PC-9 (cell line): ENCODE results near the gene NCSTN. TPM values are rescaled to one million over a fixed set of nuclear protein-coding genes. Genes with fewer than 3 reads are reported as not detected.
A peak's percentile ranks its signal among the peaks of the same experiment; 100 is the strongest.
"Not testable (repeated sequence)": the region's sequence is repeated elsewhere in the genome, so short reads cannot be mapped to it uniquely, and the experiment has no call there.

Source experiments
- BruUV-seq: library from RNA; stranded (reverse); fragments of 400-500 nt; replicated peaks from 2 replicates; lab custom pipeline; 2021; lab: Mats Ljungman, UMichigan
- CTCF ChIA-PET: fragments of 300-600 bp; sonication (Branson Sonifier 250); formaldehyde crosslinking; loops from one replicate; lab custom pipeline; 2022; ENCODE audit warnings: antibody characterized with exemption; lab: Charles Lee
- POLR2A ChIA-PET: fragments of 300-600 bp; sonication (Branson Sonifier 250); formaldehyde crosslinking; loops from one replicate; lab custom pipeline; 2022; ENCODE audit warnings: antibody characterized with exemption; ENCODE audit not compliant: unreplicated experiment; lab: Charles Lee
- DNase-seq, 2 experiments: peaks; one replicate each; pipeline versions ENCODE4 v3.0.0 to v3.0.0-alpha.2; 2015 to 2022; ENCODE audit warnings: mixed read lengths in 1 of 2
- H2AFZ ChIP-seq: fragments of 200-600 bp; sonication (generic); 2 replicates; pipeline ENCODE4 v1.8.1; 2017; ENCODE audit warnings: antibody characterized with exemption
- H3F3A ChIP-seq: fragments of 200-600 bp; sonication (generic); 2 replicates; pipeline ENCODE4 v1.8.1; 2017; ENCODE audit warnings: antibody characterized with exemption, mild to moderate bottlenecking, low read depth; ENCODE audit not compliant: insufficient read depth
- H3K27ac ChIP-seq: fragments of 200-600 bp; sonication (generic); 2 replicates; pipeline ENCODE4 v1.6.1; 2016; ENCODE audit warnings: mixed run types
- H3K27me3 ChIP-seq: fragments of 200-600 bp; sonication (generic); 2 replicates; pipeline ENCODE4 v1.6.1; 2016; ENCODE audit warnings: low read depth, mixed run types; ENCODE audit not compliant: insufficient read depth
- H3K36me3 ChIP-seq: fragments of 200-600 bp; sonication (generic); 2 replicates; pipeline ENCODE4 v1.6.1; 2016; ENCODE audit warnings: low read depth, mixed run types
- H3K4me1 ChIP-seq: fragments of 200-600 bp; sonication (generic); replicated peaks from 2 replicates; pipeline ENCODE4 v1.6.1; 2016; ENCODE audit warnings: mixed run types; ENCODE audit not compliant: insufficient read depth
- H3K4me2 ChIP-seq: fragments of 200-600 bp; sonication (generic); 2 replicates; pipeline ENCODE4 v1.6.1; 2017; ENCODE audit warnings: mixed run types
- H3K4me3 ChIP-seq: fragments of 200-600 bp; sonication (generic); 2 replicates; pipeline ENCODE4 v1.6.1; 2016; ENCODE audit warnings: mixed run types
- H3K79me2 ChIP-seq: fragments of 200-600 bp; sonication (generic); 2 replicates; pipeline ENCODE4 v1.6.1; 2017; ENCODE audit warnings: low read depth, mixed run types
- H3K9me2 ChIP-seq: fragments of 200-600 bp; sonication (generic); 2 replicates; pipeline ENCODE4 v1.8.1; 2017; ENCODE audit warnings: mild to moderate bottlenecking; ENCODE audit not compliant: insufficient read depth
- H3K9me3 ChIP-seq: fragments of 200-600 bp; sonication (generic); 2 replicates; pipeline ENCODE4 v1.8.1; 2016; ENCODE audit warnings: low read depth; ENCODE audit not compliant: insufficient read depth
- H4K20me1 ChIP-seq: fragments of 200-600 bp; sonication (generic); 2 replicates; pipeline ENCODE4 v1.8.1; 2017; ENCODE audit not compliant: insufficient read depth
- CTCF ChIP-seq: fragments of 200-600 bp; sonication (generic); conservative IDR thresholded peaks from 2 replicates; pipeline ENCODE4 v1.6.1; 2017; ENCODE audit warnings: mixed run types, antibody characterized with exemption, mild to moderate bottlenecking, moderate library complexity
- EZH2 ChIP-seq: fragments of 200-600 bp; sonication (generic); IDR thresholded peaks from 2 replicates; pipeline ENCODE4 v1.8.0; 2017; ENCODE audit warnings: antibody characterized with exemption, low read depth
- intact Hi-C: fragments of 100-400 bp; cut with micrococcal nuclease; formaldehyde crosslinking; loops from one replicate; pipeline ENCODE4 v1.10.0; 2022; ENCODE audit not compliant: unreplicated experiment
- total RNA-seq: library from RNA; stranded (reverse); gene quantifications from 2 replicates; pipeline ENCODE4 v1.2.3, GENCODE V29; 2021

Gene NCSTN
- total RNA-seq, 1 experiment from 2014 or later: 55.8 TPM

- POLR2A ChIA-PET: no interaction called here
- peak; percentile 18 to 33 for DNase-seq
- intact Hi-C loops: loop anchor here (1.0 to 10.0 kb wide), 4 partner anchors 40 to 581 kb away; no protein-coding TSS in a partner anchor
Observed at GRCh38 chr1:160375788-160376524, 32.8 kb downstream of the NCSTN start.

GRCh38 chr1:160376525-160377131 is 33.4 kb downstream of the NCSTN start:
- H3K9me2 ChIP-seq: no peaks in the 10 kb centered on the region
- no TSS peak for BruUV-seq
- no peaks in the 10 kb centered on the region for H3K79me2 ChIP-seq
- intact Hi-C loops: loop anchor here (1.0 to 10.0 kb wide), 4 partner anchors 40 to 582 kb away; no protein-coding TSS in a partner anchor
- H4K20me1 ChIP-seq: no peaks in the 10 kb centered on the region
- H3K4me1 ChIP-seq: peaks cover 10% of the 10 kb centered on the region
- H3K4me2 ChIP-seq: peak overlapping the region; percentile 12; the same call in 1 of the 2 replicates
- no peaks in the 10 kb centered on the region for H3K27me3 ChIP-seq
- H3K9me3 ChIP-seq: no peaks in the 10 kb centered on the region
- CTCF ChIA-PET: interaction anchor here (0.6 to 1.9 kb wide), 9 partner anchors 22 to 484 kb away, joined by 3 to 11 read pairs (median 5); no protein-coding TSS in a partner anchor
- DNase-seq: peak; percentile 20 to 60
- no peak overlapping the region for H3K27ac ChIP-seq
- no peak overlapping the region for H3K4me3 ChIP-seq
- peaks cover 4% of the 10 kb centered on the region; the same call in 1 of the 2 replicates for H3F3A ChIP-seq
- H2AFZ ChIP-seq: no peak overlapping the region
- POLR2A ChIA-PET: interaction anchor here (0.6 kb wide), 1 partner anchor 70 kb away, joined by 3 read pairs; no protein-coding TSS in a partner anchor
- TF ChIP-seq CTCF: peak; percentile 87
- no peak for TF ChIP-seq EZH2
- no peaks in the 10 kb centered on the region for H3K36me3 ChIP-seq

More at GRCh38 chr1:160375788-160376524, 32.8 kb downstream of the NCSTN start:
- Histone ChIP-seq H3K4me1 (peaks cover 10% of the 10 kb centered on the region), H3K27me3 (no peaks in the 10 kb centered on the region), H3K9me3 (no peaks in the 10 kb centered on the region), H3K4me3 (no peak overlapping the region), H2AFZ (0 out of 2 replicates have a peak overlapping the region, but pooled peaks have one; percentile 33), H4K20me1 (no peaks in the 10 kb centered on the region), H3K27ac (no peak overlapping the region), H3K4me2 (peak overlapping the region; percentile 12), H3K36me3 (no peaks in the 10 kb centered on the region), H3K79me2 (no peaks in the 10 kb centered on the region), H3K9me2 (no peaks in the 10 kb centered on the region), H3F3A (peaks cover 4% of the 10 kb centered on the region; the same call in 1 of the 2 replicates)
- CTCF ChIA-PET: interaction anchor here (0.6 to 1.9 kb wide), 9 partner anchors 11 to 483 kb away, joined by 3 to 11 read pairs (median 5); no protein-coding TSS in a partner anchor
- no peak for TF ChIP-seq CTCF
- no peak for TF ChIP-seq EZH2
- BruUV-seq: no TSS peak

GRCh38 chr1:160377585-160378206 is 34.5 kb downstream of the NCSTN start:
- Histone ChIP-seq H3K4me3 (no peak overlapping the region), H3K36me3 (no peaks in the 10 kb centered on the region), H2AFZ (no peak overlapping the region), H3K27me3 (no peaks in the 10 kb centered on the region), H3F3A (peaks cover 4% of the 10 kb centered on the region; the same call in 1 of the 2 replicates), H3K4me1 (peaks cover 10% of the 10 kb centered on the region), H3K79me2 (no peaks in the 10 kb centered on the region), H3K4me2 (no peak overlapping the region), H3K9me2 (no peaks in the 10 kb centered on the region), H3K27ac (no peak overlapping the region), H4K20me1 (no peaks in the 10 kb centered on the region), H3K9me3 (no peaks in the 10 kb centered on the region)
- POLR2A ChIA-PET: no interaction called here
- CTCF ChIA-PET: interaction anchor here (1.0 to 1.9 kb wide), 3 partner anchors 23 to 331 kb away, joined by 3 to 11 read pairs (median 3); no protein-coding TSS in a partner anchor
- no TSS peak for BruUV-seq
- TF ChIP-seq EZH2: no peak
- TF ChIP-seq CTCF: no peak
- intact Hi-C loops: loop anchor here (10.0 kb wide), 1 partner anchor 583 kb away; no protein-coding TSS in a partner anchor
- DNase-seq: no peak

GRCh38 chr1:160384812-160385211 is 41.6 kb downstream of the NCSTN start:
- POLR2A ChIA-PET, H3K79me2 ChIP-seq, DNase-seq, intact Hi-C loops, H3K9me2 ChIP-seq, H3K36me3 ChIP-seq, H3K4me1 ChIP-seq, H3K4me2 ChIP-seq, H4K20me1 ChIP-seq, H3K4me3 ChIP-seq, H3F3A ChIP-seq, BruUV-seq, H2AFZ ChIP-seq, H3K9me3 ChIP-seq, CTCF ChIA-PET, H3K27ac ChIP-seq: not testable (repeated sequence)
- H3K27me3 ChIP-seq: peaks cover 12% of the 10 kb centered on the region
